AG04449 (cell line): ENCODE results near the gene PCNX1.

Experiments used
- CTCF ChIA-PET: fragments of 350-600 bp; formaldehyde crosslinking; extraction: SDS; loops from one replicate; lab custom pipeline; 2021; ENCODE audit warnings: antibody characterized with exemption; lab: Yijun Ruan, JAX
- POLR2A ChIA-PET: fragments of 400-600, 350-600 bp; formaldehyde crosslinking; extraction: SDS; loops from one replicate; lab custom pipeline; 2020; ENCODE audit warnings: antibody characterized with exemption, inconsistent platforms; lab: Yijun Ruan, JAX
- DNase-seq: peaks from one replicate; pipeline ENCODE4 v3.0.0-alpha.2; 2010; ENCODE audit warnings: low read depth, low spot score
- H3K4me3 ChIP-seq: 2 replicates; pipeline ENCODE4 v1.5.1; 2011; ENCODE audit warnings: low read depth, mild to moderate bottlenecking, control low read depth, low read length
- TF ChIP-seq, protein P1 (sequence below): IDR thresholded peaks from one replicate; pipeline ENCODE4 v1.5.1; 2011; ENCODE audit warnings: mild to moderate bottlenecking, moderate library complexity, low read length, control low read depth, inconsistent platforms; ENCODE audit not compliant: insufficient read depth; ENCODE audit errors: missing control alignments

PCNX1 gene

GRCh38 chr14:70981000-70981952, 74.0 kb downstream of the PCNX1 start:
- ChIA-PET POLR2A (no interaction called here), CTCF (interaction anchor here (1.4 to 6.4 kb wide), 6 partner anchors 9 to 163 kb away, joined by 3 to 78 read pairs (median 16); partner anchors contain the start of gene PCNX1)
- TF ChIP-seq, protein P1, sequence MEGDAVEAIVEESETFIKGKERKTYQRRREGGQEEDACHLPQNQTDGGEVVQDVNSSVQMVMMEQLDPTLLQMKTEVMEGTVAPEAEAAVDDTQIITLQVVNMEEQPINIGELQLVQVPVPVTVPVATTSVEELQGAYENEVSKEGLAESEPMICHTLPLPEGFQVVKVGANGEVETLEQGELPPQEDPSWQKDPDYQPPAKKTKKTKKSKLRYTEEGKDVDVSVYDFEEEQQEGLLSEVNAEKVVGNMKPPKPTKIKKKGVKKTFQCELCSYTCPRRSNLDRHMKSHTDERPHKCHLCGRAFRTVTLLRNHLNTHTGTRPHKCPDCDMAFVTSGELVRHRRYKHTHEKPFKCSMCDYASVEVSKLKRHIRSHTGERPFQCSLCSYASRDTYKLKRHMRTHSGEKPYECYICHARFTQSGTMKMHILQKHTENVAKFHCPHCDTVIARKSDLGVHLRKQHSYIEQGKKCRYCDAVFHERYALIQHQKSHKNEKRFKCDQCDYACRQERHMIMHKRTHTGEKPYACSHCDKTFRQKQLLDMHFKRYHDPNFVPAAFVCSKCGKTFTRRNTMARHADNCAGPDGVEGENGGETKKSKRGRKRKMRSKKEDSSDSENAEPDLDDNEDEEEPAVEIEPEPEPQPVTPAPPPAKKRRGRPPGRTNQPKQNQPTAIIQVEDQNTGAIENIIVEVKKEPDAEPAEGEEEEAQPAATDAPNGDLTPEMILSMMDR, result no peak
- no peak overlapping the region for H3K4me3 ChIP-seq
- no peak for DNase-seq

DNA sequence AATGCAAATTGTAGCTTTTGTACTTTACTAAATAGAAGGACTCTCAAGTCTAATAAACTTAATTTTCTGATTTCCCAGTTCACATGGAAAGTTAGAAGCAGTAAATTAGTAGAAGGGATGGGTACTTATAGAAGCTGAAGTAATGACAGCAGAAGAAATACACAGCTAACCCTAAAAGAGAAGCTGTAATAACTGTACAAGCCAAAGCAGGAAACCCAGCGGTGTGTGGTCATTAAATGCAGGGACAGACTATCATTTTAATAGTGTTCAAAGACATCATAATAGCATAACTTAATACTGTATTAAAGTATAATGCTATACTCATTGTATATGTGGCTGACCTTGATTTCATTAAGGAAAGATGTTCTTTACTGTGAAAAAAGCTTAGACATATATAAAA, 74.9 kb downstream of the PCNX1 start:
- CTCF ChIA-PET, result interaction anchor here (1.0 to 4.2 kb wide), 4 partner anchors 9 to 164 kb away, joined by 3 to 26 read pairs (median 14); partner anchors contain the start of gene PCNX1
- POLR2A ChIA-PET, result no interaction called here
- H3K4me3 ChIP-seq, result no peak overlapping the region
- DNase-seq, result no peak
- TF ChIP-seq, protein P1, result no peak

DNA sequence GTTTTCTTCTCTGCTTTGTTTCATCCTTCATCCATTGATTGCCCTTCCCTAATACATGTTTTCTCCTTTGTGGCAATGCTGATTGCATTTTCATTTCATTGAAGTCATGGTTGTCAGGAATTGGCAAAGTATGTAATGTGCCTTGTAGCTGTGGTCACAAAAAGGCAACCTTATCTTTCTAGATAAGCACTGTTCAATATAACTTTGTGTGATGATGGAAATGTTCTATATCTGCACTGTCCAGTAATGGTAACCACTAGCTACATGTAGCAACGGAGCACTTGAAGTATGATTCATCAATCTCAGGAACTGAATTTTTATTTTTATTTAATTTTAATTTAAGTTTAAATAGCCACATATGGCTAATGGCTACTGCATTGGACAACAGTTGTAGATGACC, 79.8 kb downstream of the PCNX1 start:
- POLR2A ChIA-PET, result no interaction called here
- H3K4me3 ChIP-seq, result no peak overlapping the region
- no peak for DNase-seq
- CTCF ChIA-PET, result interaction anchor here (0.9 to 2.5 kb wide), 2 partner anchors 15 to 169 kb away, joined by 3 to 11 read pairs; no protein-coding TSS in a partner anchor
- TF ChIP-seq, protein P1, result no peak

DNA sequence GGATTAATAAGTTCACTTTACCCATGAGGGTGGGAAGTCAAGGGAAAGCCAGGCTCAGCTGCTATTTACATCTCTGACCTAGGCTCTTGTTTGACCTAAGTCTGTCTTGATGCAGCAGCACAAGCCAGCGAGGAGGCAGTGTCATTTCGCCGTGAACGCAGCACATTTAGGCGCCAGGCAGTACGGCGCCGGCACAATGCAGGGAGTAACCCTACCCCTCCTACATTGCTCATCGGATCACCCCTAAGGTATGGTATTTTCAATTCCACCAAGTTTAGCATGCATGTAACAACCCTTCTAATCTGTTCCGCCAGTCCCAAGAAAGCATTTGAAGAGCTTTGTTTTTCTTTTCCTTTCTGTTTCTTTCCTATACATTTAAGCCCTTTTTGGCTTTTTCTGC, 81.2 kb downstream of the PCNX1 start:
- TF ChIP-seq, protein P1, result no peak
- ChIA-PET POLR2A (no interaction called here), CTCF (interaction anchor here (0.8 to 3.1 kb wide), 6 partner anchors 11 to 171 kb away, joined by 3 to 15 read pairs (median 4); no protein-coding TSS in a partner anchor)
- H3K4me3 ChIP-seq, result no peak overlapping the region
- no peak for DNase-seq

DNA sequence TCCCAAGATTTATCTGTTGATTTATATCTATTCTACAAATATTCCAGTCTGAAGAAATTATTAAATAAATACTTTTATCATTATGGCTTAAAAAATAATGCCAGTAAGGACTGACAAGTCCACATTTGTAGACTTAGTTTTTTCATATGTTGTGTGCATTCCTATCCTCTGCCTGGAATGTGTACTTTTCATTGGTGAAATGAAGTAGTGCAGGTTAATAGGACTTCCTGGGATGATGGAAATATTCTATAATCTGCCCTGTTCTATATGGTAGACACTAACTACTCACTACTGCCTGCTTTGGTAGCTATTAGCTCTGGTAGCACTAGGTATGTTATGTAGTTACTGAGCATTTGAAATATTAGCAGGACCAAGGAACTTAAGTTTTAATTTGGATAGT, 86.7 kb downstream of the PCNX1 start:
- no peak for DNase-seq
- POLR2A ChIA-PET, result no interaction called here
- CTCF ChIA-PET, result interaction anchor here (1.6 kb wide), 1 partner anchor 21 kb away, joined by 4 read pairs; no protein-coding TSS in a partner anchor
- no peak overlapping the region for H3K4me3 ChIP-seq
- TF ChIP-seq, protein P1, result no peak

DNA sequence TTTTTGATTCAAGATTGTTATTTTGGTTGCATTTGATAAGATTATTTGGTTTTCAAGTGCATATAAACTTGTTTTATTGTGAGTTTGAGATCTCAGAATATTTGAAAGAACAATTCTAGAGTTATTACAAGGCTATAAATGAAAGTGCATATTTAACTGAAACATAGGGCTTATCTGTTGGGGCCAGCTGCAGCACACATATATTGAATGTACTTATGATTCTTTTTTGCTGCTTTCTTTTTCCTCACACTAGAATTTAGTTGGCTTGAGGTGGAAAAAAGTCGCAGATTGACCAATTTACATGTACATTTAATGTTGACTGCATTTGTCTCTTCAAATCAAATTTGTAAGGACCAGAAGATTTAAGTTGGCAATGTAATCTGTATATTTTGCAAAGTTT, 88.0 kb downstream of the PCNX1 start:
- TF ChIP-seq, protein P1, result no peak
- ChIA-PET POLR2A (no interaction called here), CTCF (no interaction called here)
- no peak for DNase-seq
- H3K4me3 ChIP-seq, result no peak overlapping the region
